ENCODE data around the gene RPL34.

RPL34 gene

GRCh38 chr4:108601532-108601931 is 18.8 kb upstream of the RPL34 start:
- Mint-ChIP-seq H3K4me3 (no peak overlapping the region), H3K27me3 (ENCODE audit: low read depth) (no peaks in the 10 kb centered on the region), H3K9me3 (peaks cover 4% of the 10 kb centered on the region), H3K36me3 (ENCODE audit: low read depth) (no peaks in the 10 kb centered on the region), H3K27ac (no peak overlapping the region), H3K4me1 (no peaks in the 10 kb centered on the region)
- TF ChIP-seq, protein P1, sequence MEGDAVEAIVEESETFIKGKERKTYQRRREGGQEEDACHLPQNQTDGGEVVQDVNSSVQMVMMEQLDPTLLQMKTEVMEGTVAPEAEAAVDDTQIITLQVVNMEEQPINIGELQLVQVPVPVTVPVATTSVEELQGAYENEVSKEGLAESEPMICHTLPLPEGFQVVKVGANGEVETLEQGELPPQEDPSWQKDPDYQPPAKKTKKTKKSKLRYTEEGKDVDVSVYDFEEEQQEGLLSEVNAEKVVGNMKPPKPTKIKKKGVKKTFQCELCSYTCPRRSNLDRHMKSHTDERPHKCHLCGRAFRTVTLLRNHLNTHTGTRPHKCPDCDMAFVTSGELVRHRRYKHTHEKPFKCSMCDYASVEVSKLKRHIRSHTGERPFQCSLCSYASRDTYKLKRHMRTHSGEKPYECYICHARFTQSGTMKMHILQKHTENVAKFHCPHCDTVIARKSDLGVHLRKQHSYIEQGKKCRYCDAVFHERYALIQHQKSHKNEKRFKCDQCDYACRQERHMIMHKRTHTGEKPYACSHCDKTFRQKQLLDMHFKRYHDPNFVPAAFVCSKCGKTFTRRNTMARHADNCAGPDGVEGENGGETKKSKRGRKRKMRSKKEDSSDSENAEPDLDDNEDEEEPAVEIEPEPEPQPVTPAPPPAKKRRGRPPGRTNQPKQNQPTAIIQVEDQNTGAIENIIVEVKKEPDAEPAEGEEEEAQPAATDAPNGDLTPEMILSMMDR (IDR thresholded peaks at IDR 0.05; ENCODE audit: unreplicated experiment in 3 of 3): no peak

DNA sequence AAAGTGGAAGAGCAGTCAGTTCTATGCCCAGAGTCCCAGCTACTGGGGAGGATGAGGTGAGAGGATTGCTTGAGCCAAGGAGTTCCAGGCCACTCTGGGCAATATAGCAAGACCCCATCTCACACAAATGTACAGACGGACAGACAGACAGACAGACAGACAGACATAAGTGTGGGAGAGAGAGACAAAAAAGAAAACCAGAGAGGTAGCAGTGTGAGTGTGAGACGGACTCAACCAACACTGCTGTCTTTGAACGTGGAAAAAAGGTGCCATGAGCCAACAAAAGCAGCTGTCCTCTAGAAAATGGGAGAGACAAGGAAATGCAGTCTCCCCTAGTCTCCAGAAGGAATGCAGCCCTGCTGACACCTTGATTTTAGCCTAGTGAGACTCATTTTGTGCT is 18.2 kb upstream of the RPL34 start:
- H3K9me3 Mint-ChIP-seq: peaks cover 7% of the 10 kb centered on the region
- H3K4me1 Mint-ChIP-seq: no peaks in the 10 kb centered on the region
- TF ChIP-seq, protein P1 (IDR thresholded peaks at IDR 0.05; ENCODE audit: unreplicated experiment in 3 of 3): no peak
- no peak overlapping the region for H3K4me3 Mint-ChIP-seq
- H3K27ac Mint-ChIP-seq: no peak overlapping the region
- no peaks in the 10 kb centered on the region for H3K27me3 Mint-ChIP-seq (ENCODE audit: low read depth)
- H3K36me3 Mint-ChIP-seq (ENCODE audit: low read depth): no peaks in the 10 kb centered on the region

DNA sequence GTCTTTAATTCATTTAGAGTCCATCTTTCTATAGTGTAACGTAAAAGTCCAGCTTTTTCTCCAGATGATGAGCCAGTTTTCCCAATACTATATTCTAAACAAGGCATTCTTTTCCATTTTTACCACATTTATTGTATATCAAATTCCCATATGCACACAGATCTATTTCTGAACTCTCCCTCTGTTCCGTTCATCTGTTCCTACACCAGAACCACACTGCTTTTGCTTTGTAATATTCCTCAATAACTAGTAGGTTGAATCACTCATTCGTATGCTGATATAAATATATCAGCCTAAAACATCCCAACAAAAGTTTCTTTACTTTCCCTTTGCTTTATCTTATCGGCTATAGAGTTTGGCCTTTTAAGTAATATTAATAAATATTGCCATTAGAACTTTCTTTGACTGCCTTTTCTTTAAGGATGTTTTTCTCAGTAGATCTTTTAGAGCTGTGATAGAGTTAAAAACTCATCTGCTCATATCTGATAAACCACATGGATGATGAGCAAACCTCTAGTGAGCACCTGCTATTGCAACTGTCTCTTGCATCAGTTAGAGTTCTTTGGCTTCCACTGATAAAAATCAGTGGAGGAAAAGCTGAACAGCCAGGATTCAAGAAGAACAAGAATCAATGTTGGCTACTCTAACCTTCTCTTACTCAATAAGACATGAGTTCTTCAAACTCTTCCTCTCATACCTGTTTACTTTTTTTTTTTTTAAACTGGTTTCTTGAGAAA is 13.1 kb upstream of the RPL34 start:
- H3K4me1 Mint-ChIP-seq: peaks cover 4% of the 10 kb centered on the region
- H3K27me3 Mint-ChIP-seq (ENCODE audit: low read depth): no peaks in the 10 kb centered on the region
- H3K27ac Mint-ChIP-seq: no peak overlapping the region
- H3K36me3 Mint-ChIP-seq (ENCODE audit: low read depth): no peaks in the 10 kb centered on the region
- TF ChIP-seq, protein P1 (IDR thresholded peaks at IDR 0.05; ENCODE audit: unreplicated experiment in 3 of 3): no peak
- peaks cover 8% of the 10 kb centered on the region for H3K9me3 Mint-ChIP-seq
- no peak overlapping the region for H3K4me3 Mint-ChIP-seq

DNA sequence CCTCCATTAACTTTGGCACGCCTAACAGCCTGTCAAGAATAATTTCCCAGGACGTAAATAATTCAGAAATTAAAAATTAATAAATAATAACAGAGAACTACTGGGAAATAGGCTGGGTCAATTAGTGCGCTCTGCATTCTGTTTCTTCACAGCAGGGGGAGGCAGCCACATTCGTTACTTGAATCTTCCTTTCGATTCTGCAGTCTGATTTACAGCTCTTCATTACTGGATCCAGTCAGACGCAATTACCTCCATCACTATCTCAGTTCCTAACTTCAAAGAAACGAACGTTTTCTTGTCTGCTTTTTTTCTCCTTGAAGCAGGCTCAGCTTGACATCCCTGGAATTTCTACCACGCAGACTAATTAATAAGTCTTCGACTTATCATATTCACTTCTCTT is 9.0 kb upstream of the RPL34 start:
- Mint-ChIP-seq H3K27ac (no peak overlapping the region), H3K9me3 (peaks cover 23% of the 10 kb centered on the region), H3K36me3 (ENCODE audit: low read depth) (peaks cover 9% of the 10 kb centered on the region), H3K4me1 (peaks cover 4% of the 10 kb centered on the region), H3K4me3 (peak overlapping the region; percentile 20 to 72 (median 62)), H3K27me3 (ENCODE audit: low read depth) (no peaks in the 10 kb centered on the region)
- TF ChIP-seq, protein P1 (IDR thresholded peaks at IDR 0.05; ENCODE audit: unreplicated experiment in 3 of 3): peak; percentile 23 to 30 (median 26)

- Mint-ChIP-seq H3K4me3 (no peak overlapping the region), H3K36me3 (ENCODE audit: low read depth) (peaks cover 10% of the 10 kb centered on the region), H3K27me3 (ENCODE audit: low read depth) (no peaks in the 10 kb centered on the region), H3K4me1 (peaks cover 4% of the 10 kb centered on the region), H3K27ac (no peak overlapping the region), H3K9me3 (peaks cover 19% of the 10 kb centered on the region)
- TF ChIP-seq, protein P1 (IDR thresholded peaks at IDR 0.05; ENCODE audit: unreplicated experiment in 3 of 3): no peak
These were observed 8.0 kb upstream of the RPL34 start for GRCh38 chr4:108612365-108612764.

Measured in nephron (organoid).